ENCODE data around the gene LTV1. TPM values are rescaled to one million over a fixed set of nuclear protein-coding genes. Genes with fewer than 3 reads are reported as not detected.
A peak's percentile ranks its signal among the peaks of the same experiment; 100 is the strongest.

The LTV1 gene
- total RNA-seq, 2 experiments from 2014 or later = 34.3 to 36.3 TPM

GRCh38 chr6:143896126-143896860 lies 53.2 kb downstream of the LTV1 start:
- intact Hi-C loops (cut with DNase I, micrococcal nuclease) = no loop called here
- H3K4me1 Mint-ChIP-seq = no peaks in the 10 kb centered on the region
- CTCF ChIA-PET = interaction anchor here (0.7 kb wide), 1 partner anchor 239 kb away, joined by 3 read pairs; no protein-coding TSS in a partner anchor

GRCh38 chr6:143900358-143900757 lies 57.2 kb downstream of the LTV1 start:
- no peak overlapping the region for H3K27ac Mint-ChIP-seq
- no peaks in the 10 kb centered on the region for H3K36me3 Mint-ChIP-seq (ENCODE audit: low read depth)
- H3K9me3 Mint-ChIP-seq (ENCODE audit: low read depth) = no peaks in the 10 kb centered on the region
- H3K4me3 Mint-ChIP-seq = no peak overlapping the region
- peaks cover 8% of the 10 kb centered on the region for H3K4me1 Mint-ChIP-seq
- no peak for DNase-seq
- no peaks in the 10 kb centered on the region for H3K27me3 Mint-ChIP-seq
- POLR2A ChIA-PET = no interaction called here
- no peak for ATAC-seq
- intact Hi-C loops (cut with DNase I, micrococcal nuclease) = no loop called here
- CTCF ChIA-PET = interaction anchor here (1.4 kb wide), 1 partner anchor 40 kb away, joined by 3 read pairs; no protein-coding TSS in a partner anchor

More at GRCh38 chr6:143896126-143896860, 53.2 kb downstream of the LTV1 start:
- POLR2A ChIA-PET = no interaction called here
- H3K9me3 Mint-ChIP-seq (ENCODE audit: low read depth) = no peaks in the 10 kb centered on the region
- DNase-seq (no peak), ATAC-seq (no peak)
- no peaks in the 10 kb centered on the region for H3K27me3 Mint-ChIP-seq
- no peak overlapping the region for H3K4me3 Mint-ChIP-seq
- no peak overlapping the region for H3K27ac Mint-ChIP-seq
- H3K36me3 Mint-ChIP-seq (ENCODE audit: low read depth) = no peaks in the 10 kb centered on the region

GRCh38 chr6:143901885-143902750 lies 59.0 kb downstream of the LTV1 start:
- intact Hi-C loops (cut with DNase I, micrococcal nuclease) = no loop called here
- Mint-ChIP-seq H3K27me3 (no peaks in the 10 kb centered on the region), H3K4me1 (peaks cover 8% of the 10 kb centered on the region), H3K9me3 (ENCODE audit: low read depth) (no peaks in the 10 kb centered on the region), H3K27ac (peak overlapping the region; percentile 41), H3K4me3 (no peak overlapping the region), H3K36me3 (ENCODE audit: low read depth) (no peaks in the 10 kb centered on the region)
- ChIA-PET CTCF (interaction anchor here (1.1 to 1.8 kb wide), 2 partner anchors 11 to 15 kb away, joined by 3 to 5 read pairs; no protein-coding TSS in a partner anchor), POLR2A (no interaction called here)
- no peak for DNase-seq
- ATAC-seq = peak; percentile 90

DNA sequence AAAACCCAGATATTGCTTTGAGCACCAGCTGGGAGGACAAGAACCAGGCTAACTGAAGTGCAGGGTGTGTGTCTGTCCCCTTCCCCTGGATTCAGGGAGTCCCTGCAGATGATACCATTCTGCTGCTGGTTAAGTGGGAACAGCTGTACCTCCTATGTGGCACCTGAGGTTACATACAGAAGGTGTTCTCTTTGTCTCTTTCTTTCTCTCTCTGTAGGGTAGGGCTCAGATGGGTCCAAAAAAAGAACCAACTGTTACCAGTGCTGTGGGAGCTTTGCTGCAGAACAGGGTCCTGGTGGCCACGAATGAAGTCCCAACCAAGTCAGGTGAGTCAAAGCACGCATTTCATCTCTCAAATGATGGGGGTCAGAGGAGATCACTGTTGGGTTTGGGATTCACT lies 59.7 kb downstream of the LTV1 start:
- ATAC-seq = no peak
- POLR2A ChIA-PET = no interaction called here
- Mint-ChIP-seq H3K4me1 (peaks cover 8% of the 10 kb centered on the region), H3K4me3 (no peak overlapping the region), H3K27ac (no peak overlapping the region), H3K27me3 (no peaks in the 10 kb centered on the region), H3K36me3 (ENCODE audit: low read depth) (no peaks in the 10 kb centered on the region), H3K9me3 (ENCODE audit: low read depth) (no peaks in the 10 kb centered on the region)
- intact Hi-C loops (cut with DNase I, micrococcal nuclease) = no loop called here
- no peak for DNase-seq
- CTCF ChIA-PET = interaction anchor here (1.1 to 1.8 kb wide), 2 partner anchors 10 to 15 kb away, joined by 3 to 5 read pairs; no protein-coding TSS in a partner anchor

DNA sequence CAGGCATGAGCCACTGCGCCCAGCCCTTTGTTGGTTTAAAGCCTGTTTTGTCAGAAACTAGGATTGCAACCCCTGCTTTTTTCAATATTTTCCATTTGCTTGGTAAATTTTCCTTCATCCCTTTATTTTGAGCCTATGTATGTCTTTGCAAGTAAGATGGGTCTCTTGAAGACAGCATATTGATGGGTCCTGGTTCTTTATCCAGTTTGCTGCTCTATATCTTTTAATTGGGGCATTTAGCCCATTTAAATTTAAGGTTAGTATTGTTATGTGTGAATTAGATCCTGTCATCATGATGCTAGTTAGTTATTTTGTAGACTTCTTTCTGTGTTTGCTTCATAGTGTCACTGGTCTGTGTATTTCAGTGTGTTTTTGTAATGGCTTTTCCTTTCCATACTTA lies 67.9 kb downstream of the LTV1 start:
- Mint-ChIP-seq H3K9me3 (ENCODE audit: low read depth) (peaks cover 21% of the 10 kb centered on the region), H3K4me3 (no peak overlapping the region), H3K27me3 (no peaks in the 10 kb centered on the region), H3K4me1 (no peaks in the 10 kb centered on the region), H3K27ac (no peak overlapping the region), H3K36me3 (ENCODE audit: low read depth) (no peaks in the 10 kb centered on the region)
- POLR2A ChIA-PET = no interaction called here
- CTCF ChIA-PET = no interaction called here
- intact Hi-C loops (cut with DNase I, micrococcal nuclease) = no loop called here
- ATAC-seq = no peak
- no peak for DNase-seq

GRCh38 chr6:143912671-143913070 lies 69.5 kb downstream of the LTV1 start:
- Mint-ChIP-seq H3K4me1 (no peaks in the 10 kb centered on the region), H3K27me3 (no peaks in the 10 kb centered on the region), H3K36me3 (ENCODE audit: low read depth) (no peaks in the 10 kb centered on the region), H3K27ac (no peak overlapping the region), H3K4me3 (no peak overlapping the region), H3K9me3 (ENCODE audit: low read depth) (peaks cover 21% of the 10 kb centered on the region)
- DNase-seq (no peak), ATAC-seq (no peak)
- ChIA-PET POLR2A (no interaction called here), CTCF (interaction anchor here (0.6 to 3.4 kb wide), 3 partner anchors 10 to 311 kb away, joined by 3 to 8 read pairs (median 5); no protein-coding TSS in a partner anchor)
- intact Hi-C loops (cut with DNase I, micrococcal nuclease) = no loop called here

Other genes starting within 250 kb of the LTV1 start
- gene PHACTR2, start 165.4 kb upstream of the LTV1 start, total RNA-seq = 10 to 100 TPM; 21.2 to 27.0 TPM
- gene ZC2HC1B, start 21.1 kb downstream of the LTV1 start, total RNA-seq = not detected
- gene PLAGL1, start 164.9 kb downstream of the LTV1 start, total RNA-seq = 10 to 100 TPM; 15.9 to 16.3 TPM